ENCODE measurements around the gene AMBP. TPM values are rescaled to one million over a fixed set of nuclear protein-coding genes. Genes with fewer than 3 reads are reported as not detected.
"Not testable (repeated sequence)": the region's sequence is repeated elsewhere in the genome, so short reads cannot be mapped to it uniquely, and the experiment has no call there.

Gene AMBP
- total RNA-seq, 1 donor from 2014 or later = not detected

- peak; percentile 67 for DNase-seq (ENCODE audit: low spot score)
Measured at GRCh38 chr9:114053246-114054005, 24.7 kb downstream of the AMBP start.

- DNase-seq (ENCODE audit: low spot score) = peak; percentile 59
Measured at GRCh38 chr9:114051706-114052105, 26.4 kb downstream of the AMBP start.

DNA sequence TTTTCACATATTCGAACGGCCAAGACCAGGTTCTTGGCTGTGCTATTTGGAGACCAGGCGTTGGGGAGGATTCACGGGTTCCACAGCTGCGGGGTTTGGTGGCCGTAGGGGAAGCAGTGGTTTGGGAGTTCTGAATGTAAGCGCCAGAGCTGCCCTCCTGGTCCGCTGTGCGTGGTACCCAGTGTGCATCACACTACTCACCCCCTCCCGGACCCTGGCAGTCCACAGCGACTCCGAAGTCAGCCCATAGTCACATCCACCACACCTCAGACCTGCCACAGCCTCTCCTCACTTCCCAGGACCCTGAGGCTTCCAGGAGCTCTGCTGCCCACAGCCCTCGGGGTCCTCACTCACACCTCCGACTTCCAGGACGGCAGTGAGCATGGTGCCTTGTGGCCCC, 26.8 kb downstream of the AMBP start:
- DNase-seq (ENCODE audit: low spot score) = peak; percentile 84

DNA sequence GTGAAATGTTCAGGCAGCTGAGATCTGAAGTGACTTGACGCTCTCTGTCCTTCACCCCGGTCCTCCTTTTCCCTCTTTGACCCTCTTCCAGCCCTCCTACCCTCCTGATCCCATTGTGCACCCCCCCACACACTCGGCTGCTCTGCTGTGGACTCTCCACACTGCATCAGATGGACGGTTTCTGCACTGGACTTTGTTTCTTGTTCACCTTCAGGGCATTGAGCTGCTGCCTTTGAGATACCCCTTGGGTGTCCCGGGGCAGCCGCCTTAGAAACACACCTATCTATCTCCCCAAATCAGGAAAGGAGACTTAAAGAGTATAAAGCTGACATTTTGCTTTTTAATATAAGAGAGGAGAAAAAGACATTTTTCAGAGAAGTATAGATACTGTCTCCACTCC, 27.5 kb downstream of the AMBP start:
- DNase-seq (ENCODE audit: low spot score) = peak; percentile 33

DNA sequence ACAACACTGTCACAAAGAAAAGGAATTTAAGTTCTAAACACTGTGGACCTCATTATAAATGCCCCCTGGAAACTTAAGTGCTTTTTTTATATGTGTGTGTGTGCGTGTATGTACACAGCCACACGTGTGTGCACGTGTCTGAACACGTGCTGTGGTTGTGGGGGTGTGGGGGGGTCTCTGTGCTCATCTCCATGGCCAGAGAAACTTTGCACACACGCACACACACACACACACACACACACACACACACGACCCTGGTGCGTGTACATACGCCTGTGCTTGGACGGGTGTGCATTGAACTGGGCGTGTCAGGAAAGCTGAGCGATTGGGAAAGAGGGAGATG, 27.9 kb downstream of the AMBP start:
- peak; percentile 60 for DNase-seq (ENCODE audit: low spot score)

- DNase-seq (ENCODE audit: low spot score) = peak; percentile 76
Measured at GRCh38 chr9:114049441-114050225, 28.5 kb downstream of the AMBP start.

DNA sequence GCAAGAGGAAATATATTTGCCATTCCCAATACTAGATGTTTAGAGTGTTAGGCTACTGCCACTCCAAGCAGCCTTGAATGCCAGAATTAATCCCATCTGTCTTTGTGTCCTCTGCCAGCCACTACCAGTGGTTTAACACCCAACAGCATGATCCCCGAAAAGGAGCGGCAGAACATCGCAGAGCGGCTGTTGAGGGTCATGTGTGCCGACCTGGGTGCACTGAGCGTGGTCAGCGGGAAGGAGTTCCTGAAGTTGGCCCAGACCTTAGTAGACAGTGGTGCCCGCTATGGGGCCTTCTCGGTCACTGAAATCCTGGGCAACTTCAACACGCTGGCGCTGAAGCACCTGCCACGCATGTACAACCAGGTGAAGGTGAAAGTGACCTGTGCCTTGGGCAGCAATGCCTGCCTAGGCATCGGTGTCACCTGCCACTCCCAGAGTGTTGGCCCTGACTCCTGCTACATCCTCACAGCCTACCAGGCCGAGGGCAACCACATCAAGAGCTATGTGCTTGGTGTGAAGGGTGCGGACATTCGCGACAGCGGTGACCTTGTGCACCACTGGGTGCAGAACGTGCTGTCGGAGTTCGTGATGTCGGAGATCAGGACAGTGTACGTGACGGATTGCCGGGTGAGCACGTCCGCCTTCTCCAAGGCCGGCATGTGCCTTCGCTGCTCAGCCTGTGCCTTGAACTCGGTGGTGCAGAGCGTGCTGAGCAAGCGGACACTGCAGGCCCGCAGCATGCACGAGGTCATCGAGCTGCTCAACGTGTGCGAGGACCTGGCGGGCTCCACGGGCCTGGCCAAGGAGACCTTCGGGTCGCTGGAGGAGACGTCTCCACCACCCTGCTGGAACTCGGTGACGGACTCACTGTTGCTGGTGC, 29.3 kb downstream of the AMBP start:
- peak; percentile 86 for DNase-seq (ENCODE audit: low spot score)

DNA sequence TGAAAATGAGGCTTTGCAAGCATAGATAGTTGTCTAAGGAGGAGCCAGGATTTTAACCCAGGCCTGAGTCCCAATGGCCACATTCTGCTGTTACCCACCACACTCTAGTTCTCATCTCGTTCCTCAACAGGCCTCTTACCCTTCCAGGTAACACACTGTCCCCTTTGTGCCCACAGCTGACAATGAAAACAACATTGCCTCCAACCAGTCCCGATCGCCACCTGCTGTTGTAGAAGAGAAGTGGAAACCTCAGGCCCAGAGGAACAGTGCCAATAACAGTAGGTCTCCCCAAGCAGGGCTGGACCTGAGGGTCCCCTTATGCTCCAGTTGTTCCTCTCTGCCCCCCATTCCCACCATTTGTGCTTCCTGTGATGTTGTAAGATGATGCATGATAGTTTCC, 30.4 kb downstream of the AMBP start:
- peak; percentile 26 for DNase-seq (ENCODE audit: low spot score)

DNA sequence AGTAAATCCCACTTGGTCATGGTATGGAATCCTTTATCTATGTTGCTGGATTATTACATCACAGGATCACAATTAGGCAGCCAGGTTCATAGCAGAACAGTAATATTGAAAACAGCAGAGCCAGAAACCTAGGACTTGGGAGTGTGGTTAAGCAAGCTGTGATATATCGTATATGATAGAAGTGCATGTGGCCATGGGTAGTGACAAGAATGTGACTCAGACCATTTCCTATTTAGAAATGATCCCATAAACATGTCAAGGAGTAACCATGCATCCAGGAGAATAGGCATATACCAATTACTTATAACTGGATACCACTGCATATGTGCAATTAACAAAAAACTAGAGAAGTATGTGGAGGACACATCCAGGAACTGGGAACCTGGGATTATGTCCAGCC, 31.2 kb downstream of the AMBP start:
- no peak for DNase-seq (ENCODE audit: low spot score)

GRCh38 chr9:114046237-114046755, 31.8 kb downstream of the AMBP start:
- no peak for DNase-seq (ENCODE audit: low spot score)

DNA sequence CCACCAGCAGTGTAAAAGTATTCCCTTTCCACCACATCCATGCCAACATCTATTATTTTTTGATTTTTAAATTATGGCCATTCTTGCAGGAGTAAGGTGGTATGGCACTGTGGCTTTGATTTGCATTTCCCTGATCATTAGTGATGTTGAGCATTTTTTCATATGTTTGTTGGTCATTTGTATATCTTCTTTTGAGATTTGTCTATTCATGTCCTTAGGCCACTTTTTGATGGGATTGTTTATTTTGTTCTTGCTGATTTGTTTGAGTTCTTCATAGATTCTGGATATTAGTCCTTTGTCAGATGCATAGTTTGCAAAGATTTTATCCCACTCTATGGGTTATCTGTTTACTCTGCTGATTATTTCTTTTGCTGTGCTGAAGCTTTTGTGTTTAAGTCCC, 34.4 kb downstream of the AMBP start:
- not testable (repeated sequence) for DNase-seq (ENCODE audit: low spot score)

DNA sequence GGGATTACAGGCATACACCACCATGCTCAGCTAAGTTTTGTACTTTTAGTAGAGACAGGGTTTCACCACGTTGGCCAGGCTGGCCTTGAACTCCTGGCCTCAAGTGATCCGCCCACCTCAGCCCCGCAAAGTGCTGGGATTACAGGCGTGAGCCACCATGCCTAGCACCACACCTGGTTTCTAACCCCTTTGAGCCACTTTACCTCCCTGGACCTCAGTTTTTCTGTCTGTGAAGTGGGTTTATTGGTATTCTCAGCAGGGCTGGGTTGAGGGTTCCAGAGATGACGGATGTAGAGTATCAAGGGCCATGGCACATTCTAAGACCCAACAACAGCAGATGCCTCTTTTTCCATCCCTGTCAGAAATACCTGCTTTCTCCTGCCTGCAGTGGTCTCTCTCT, 38.6 kb downstream of the AMBP start:
- peak; percentile 37 for DNase-seq (ENCODE audit: low spot score)

- peak; percentile 43 for DNase-seq (ENCODE audit: low spot score)
Measured at GRCh38 chr9:114038724-114039313, 39.3 kb downstream of the AMBP start.

GRCh38 chr9:114037961-114038723, 40.0 kb downstream of the AMBP start:
- peak; percentile 78 for DNase-seq (ENCODE audit: low spot score)

- peak; percentile 33 for DNase-seq (ENCODE audit: low spot score)
Measured at GRCh38 chr9:114037249-114037648, 40.9 kb downstream of the AMBP start.

DNA sequence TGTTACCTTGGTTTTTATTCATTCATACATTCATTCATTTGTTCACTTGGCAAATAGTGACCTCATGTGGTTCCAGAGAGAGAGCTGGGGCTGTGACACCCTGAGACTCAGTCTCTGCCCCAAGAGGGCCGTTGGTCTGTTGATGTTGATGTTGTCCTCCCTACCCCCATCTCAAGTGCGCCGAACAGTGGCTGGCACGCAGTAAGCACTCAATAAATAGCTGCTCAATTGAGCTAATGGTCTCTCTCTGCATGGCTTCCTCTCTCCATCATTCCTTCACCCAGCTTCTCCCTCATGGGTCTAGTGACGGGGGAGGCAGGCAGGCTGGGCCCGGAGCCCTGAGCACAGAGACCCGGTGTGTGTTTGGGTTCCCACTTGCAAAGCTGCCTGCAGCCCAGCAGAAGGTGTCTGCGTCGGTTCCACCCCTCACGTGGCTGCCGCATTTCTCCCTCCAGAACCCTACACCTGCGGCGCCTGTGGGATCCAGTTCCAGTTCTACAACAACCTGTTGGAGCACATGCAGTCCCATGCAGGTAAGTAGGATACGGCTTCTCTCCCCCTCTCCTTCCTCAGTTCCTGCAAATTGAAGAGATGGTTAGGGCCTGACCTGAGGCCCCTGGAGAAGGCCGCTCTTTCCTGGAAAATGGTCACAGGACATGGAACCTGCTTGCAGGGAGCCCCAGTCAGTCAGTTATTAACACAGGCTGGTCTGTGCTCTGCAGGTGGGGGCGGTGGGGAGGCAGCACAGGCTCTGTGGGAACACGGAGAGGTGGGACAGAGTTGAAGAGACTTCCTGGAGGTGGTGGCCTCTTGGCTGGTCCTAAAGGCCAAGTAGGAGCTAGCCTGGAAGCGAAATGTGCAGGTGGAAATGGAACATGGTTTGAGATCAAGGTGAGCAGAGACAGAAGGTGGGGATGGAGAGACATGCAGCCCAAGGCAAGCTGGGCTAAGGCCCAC, 42.0 kb downstream of the AMBP start:
- DNase-seq (ENCODE audit: low spot score) = peak; percentile 71

- peak; percentile 81 for DNase-seq (ENCODE audit: low spot score)
Measured at GRCh38 chr9:114035221-114035844, 42.8 kb downstream of the AMBP start.

GRCh38 chr9:114034661-114035062, 43.4 kb downstream of the AMBP start:
- DNase-seq (ENCODE audit: low spot score) = peak; percentile 77

- DNase-seq (ENCODE audit: low spot score) = peak; percentile 76
Measured at GRCh38 chr9:114034196-114034595, 43.9 kb downstream of the AMBP start.

All from mesenteric fat pad (tissue), 1 donor.